Tracheal epithelial cell (primary cell): ENCODE measurements around the gene RNF182. TPM values are rescaled to one million over a fixed set of nuclear protein-coding genes. Genes with fewer than 3 reads are reported as not detected.

Experiments used
- total RNA-seq: library from RNA; depleted of rRNA; stranded (reverse); fragments of >200 nt; gene quantifications from 2 replicates; pipeline ENCODE4 v1.2.1, GENCODE V29; 2014

RNF182 gene
- total RNA-seq, result 1.4 TPM in 1 of 2 replicates, not detected in the other

GRCh38 chr6:13924949-13925881 is at the start of gene RNF182:
TSS of gene RNF182 (plus strand) at chr6:13924952. CDS start at chr6:13977120, 52,168 bp downstream.

Other genes with a start within 250 kb of the RNF182 start
- 23.4 and 34.1 TPM in 2 replicates for gene RANBP9, start 213.1 kb upstream of the RNF182 start, total RNA-seq
- gene MCUR1, start 110.4 kb upstream of the RNF182 start, total RNA-seq, result 14.7 and 20.0 TPM in 2 replicates
- gene CD83, start 192.8 kb downstream of the RNF182 start, total RNA-seq, result 0.64 and 4.6 TPM in 2 replicates